ENCODE measurements around the gene DNAH12. TPM values are rescaled to one million over a fixed set of nuclear protein-coding genes. Genes with fewer than 3 reads are reported as not detected.

Gene DNAH12
- total and polyA plus RNA-seq, 2 donors (not counting 1 experiment from before 2014, with no cell fraction given): 0.12 to 0.17 TPM

DNA sequence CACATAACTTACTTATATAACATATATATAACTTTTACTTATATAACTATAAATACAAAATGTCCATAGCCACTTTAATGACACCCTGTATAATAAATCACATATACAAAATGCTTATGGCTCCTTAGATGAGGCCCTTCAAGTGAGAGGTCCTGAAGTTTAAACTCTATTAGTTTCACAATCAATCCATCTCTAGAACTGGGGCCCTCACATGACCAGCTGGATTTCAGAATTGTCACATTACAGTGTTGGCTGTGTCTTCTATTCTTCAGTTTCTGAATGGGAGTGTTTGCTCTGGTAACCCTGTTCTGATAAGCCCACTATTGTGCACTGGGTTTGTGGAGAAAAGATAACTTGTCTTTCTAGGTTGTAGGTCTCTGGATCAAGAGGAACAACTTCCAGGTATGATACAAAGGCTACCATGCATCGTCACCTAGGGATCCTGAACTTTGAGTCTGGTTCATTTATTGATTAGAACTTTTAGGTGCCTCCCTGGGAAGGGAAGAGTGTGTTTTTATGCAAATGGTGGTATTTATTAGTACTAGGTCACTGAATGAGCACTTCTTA lies 107.9 kb downstream of the DNAH12 start:
- H3K4me3 ChIP-seq (replicated peaks in 1 of 4; ENCODE audit: control extremely low read depth in 1 of 4, insufficient read depth in 1 of 4, low read depth in 3 of 4, low read length in 4 of 4): no peak overlapping the region
- H3K27ac ChIP-seq (ENCODE audit: insufficient read depth, low read length): no peak overlapping the region
- no peaks in the 10 kb centered on the region for H3K79me2 ChIP-seq (ENCODE audit: control insufficient read depth, insufficient read depth, low read length)
- DNase-seq (ENCODE audit: low read depth in 2 of 2): no peak
- H3K27me3 ChIP-seq (ENCODE audit: control insufficient read depth, insufficient read depth, low read length): no peaks in the 10 kb centered on the region
- no peak overlapping the region for H2AFZ ChIP-seq (ENCODE audit: low read length)
- no peak overlapping the region for H3K4me2 ChIP-seq (ENCODE audit: extremely low read depth, insufficient read depth, low read length)
- no peaks in the 10 kb centered on the region for H3K9me3 ChIP-seq (ENCODE audit: control insufficient read depth, insufficient read depth, low read depth, low read length)
- H4K20me1 ChIP-seq (ENCODE audit: control insufficient read depth, extremely low read depth, insufficient read depth, low read length): no peaks in the 10 kb centered on the region
- H3K4me1 ChIP-seq (ENCODE audit: control insufficient read depth, extremely low read depth, insufficient read depth, low read length): no peaks in the 10 kb centered on the region
- no peak overlapping the region for H3K9ac ChIP-seq (ENCODE audit: insufficient read depth, low read length)
- TF ChIP-seq, protein P1, sequence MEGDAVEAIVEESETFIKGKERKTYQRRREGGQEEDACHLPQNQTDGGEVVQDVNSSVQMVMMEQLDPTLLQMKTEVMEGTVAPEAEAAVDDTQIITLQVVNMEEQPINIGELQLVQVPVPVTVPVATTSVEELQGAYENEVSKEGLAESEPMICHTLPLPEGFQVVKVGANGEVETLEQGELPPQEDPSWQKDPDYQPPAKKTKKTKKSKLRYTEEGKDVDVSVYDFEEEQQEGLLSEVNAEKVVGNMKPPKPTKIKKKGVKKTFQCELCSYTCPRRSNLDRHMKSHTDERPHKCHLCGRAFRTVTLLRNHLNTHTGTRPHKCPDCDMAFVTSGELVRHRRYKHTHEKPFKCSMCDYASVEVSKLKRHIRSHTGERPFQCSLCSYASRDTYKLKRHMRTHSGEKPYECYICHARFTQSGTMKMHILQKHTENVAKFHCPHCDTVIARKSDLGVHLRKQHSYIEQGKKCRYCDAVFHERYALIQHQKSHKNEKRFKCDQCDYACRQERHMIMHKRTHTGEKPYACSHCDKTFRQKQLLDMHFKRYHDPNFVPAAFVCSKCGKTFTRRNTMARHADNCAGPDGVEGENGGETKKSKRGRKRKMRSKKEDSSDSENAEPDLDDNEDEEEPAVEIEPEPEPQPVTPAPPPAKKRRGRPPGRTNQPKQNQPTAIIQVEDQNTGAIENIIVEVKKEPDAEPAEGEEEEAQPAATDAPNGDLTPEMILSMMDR (conservative IDR thresholded peaks at IDR 0.05 in 1 of 2, IDR thresholded peaks at IDR 0.05 in 1 of 2; ENCODE audit: low read depth in 1 of 2, low read length in 2 of 2): no peak
- TF ChIP-seq EZH2 (IDR thresholded peaks at IDR 0.05; ENCODE audit: low read length, missing control alignments): no peak
- no peaks in the 10 kb centered on the region for H3K36me3 ChIP-seq (ENCODE audit: control insufficient read depth, insufficient read depth, low read length)

DNA sequence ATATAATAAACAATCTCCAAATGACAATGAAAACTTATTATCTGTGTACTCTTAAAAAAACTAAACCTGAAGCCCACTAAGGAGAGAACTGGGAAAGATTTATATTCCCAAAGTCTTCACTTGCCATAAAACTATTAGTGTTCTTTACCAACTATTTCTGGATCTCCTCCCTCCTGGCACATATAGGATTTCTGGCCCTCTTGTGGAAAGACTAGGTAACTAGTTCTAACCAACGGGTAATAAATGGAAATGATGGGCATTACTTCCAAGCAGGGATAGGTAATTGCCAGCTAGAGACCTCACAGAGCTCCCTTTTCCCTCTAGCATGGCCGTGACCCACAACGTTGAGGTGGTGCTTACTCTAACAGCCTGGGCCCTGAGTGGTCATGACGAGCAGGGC lies 110.1 kb downstream of the DNAH12 start:
- Histone ChIP-seq H3K4me1 (ENCODE audit: control insufficient read depth, extremely low read depth, insufficient read depth, low read length) (no peaks in the 10 kb centered on the region), H2AFZ (ENCODE audit: low read length) (no peak overlapping the region), H3K27ac (ENCODE audit: insufficient read depth, low read length) (no peak overlapping the region), H3K4me2 (ENCODE audit: extremely low read depth, insufficient read depth, low read length) (no peak overlapping the region), H3K27me3 (ENCODE audit: control insufficient read depth, insufficient read depth, low read length) (no peaks in the 10 kb centered on the region), H3K79me2 (ENCODE audit: control insufficient read depth, insufficient read depth, low read length) (no peaks in the 10 kb centered on the region), H3K9ac (ENCODE audit: insufficient read depth, low read length) (no peak overlapping the region), H3K36me3 (ENCODE audit: control insufficient read depth, insufficient read depth, low read length) (no peaks in the 10 kb centered on the region), H3K9me3 (ENCODE audit: control insufficient read depth, insufficient read depth, low read depth, low read length) (no peaks in the 10 kb centered on the region), H3K4me3 (replicated peaks in 1 of 4; ENCODE audit: control extremely low read depth in 1 of 4, insufficient read depth in 1 of 4, low read depth in 3 of 4, low read length in 4 of 4) (no peak overlapping the region), H4K20me1 (ENCODE audit: control insufficient read depth, extremely low read depth, insufficient read depth, low read length) (no peaks in the 10 kb centered on the region)
- peak; percentile 33 to 49 for DNase-seq (ENCODE audit: low read depth in 2 of 2)
- TF ChIP-seq, protein P1 (conservative IDR thresholded peaks at IDR 0.05 in 1 of 2, IDR thresholded peaks at IDR 0.05 in 1 of 2; ENCODE audit: low read depth in 1 of 2, low read length in 2 of 2): peak; percentile 26 to 67
- TF ChIP-seq EZH2 (IDR thresholded peaks at IDR 0.05; ENCODE audit: low read length, missing control alignments): no peak

DNA sequence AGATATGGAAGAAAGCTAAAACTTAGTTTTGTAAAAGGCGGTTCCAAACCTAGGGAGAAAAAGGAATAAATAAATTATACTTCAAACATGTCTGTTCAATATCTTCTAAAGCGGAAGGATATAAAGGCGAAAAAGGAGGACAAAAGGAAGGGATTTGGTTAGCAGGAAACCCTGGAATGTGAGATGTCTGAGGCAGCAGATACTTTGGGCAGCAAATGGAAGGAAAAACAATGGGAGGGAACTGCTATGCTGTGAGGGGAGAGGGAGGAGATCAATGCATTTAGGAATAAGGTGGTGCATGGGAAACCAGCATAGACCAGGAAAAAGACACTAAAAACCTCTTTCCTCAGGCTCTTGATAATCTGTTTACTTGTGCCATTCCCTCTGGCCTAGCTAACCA lies 120.8 kb downstream of the DNAH12 start:
- Histone ChIP-seq H3K9me3 (ENCODE audit: control insufficient read depth, insufficient read depth, low read depth, low read length) (no peaks in the 10 kb centered on the region), H3K9ac (ENCODE audit: insufficient read depth, low read length) (no peak overlapping the region), H4K20me1 (ENCODE audit: control insufficient read depth, extremely low read depth, insufficient read depth, low read length) (no peaks in the 10 kb centered on the region), H3K4me1 (ENCODE audit: control insufficient read depth, extremely low read depth, insufficient read depth, low read length) (no peaks in the 10 kb centered on the region), H3K79me2 (ENCODE audit: control insufficient read depth, insufficient read depth, low read length) (no peaks in the 10 kb centered on the region), H3K27me3 (ENCODE audit: control insufficient read depth, insufficient read depth, low read length) (no peaks in the 10 kb centered on the region), H3K27ac (ENCODE audit: insufficient read depth, low read length) (no peak overlapping the region), H3K4me3 (replicated peaks in 1 of 4; ENCODE audit: control extremely low read depth in 1 of 4, insufficient read depth in 1 of 4, low read depth in 3 of 4, low read length in 4 of 4) (no peak overlapping the region), H3K36me3 (ENCODE audit: control insufficient read depth, insufficient read depth, low read length) (no peaks in the 10 kb centered on the region), H2AFZ (ENCODE audit: low read length) (no peak overlapping the region), H3K4me2 (ENCODE audit: extremely low read depth, insufficient read depth, low read length) (no peak overlapping the region)
- no peak for DNase-seq (ENCODE audit: low read depth in 2 of 2)
- no peak for TF ChIP-seq EZH2 (IDR thresholded peaks at IDR 0.05; ENCODE audit: low read length, missing control alignments)
- TF ChIP-seq, protein P1 (conservative IDR thresholded peaks at IDR 0.05 in 1 of 2, IDR thresholded peaks at IDR 0.05 in 1 of 2; ENCODE audit: low read depth in 1 of 2, low read length in 2 of 2): no peak

Data from fibroblast of lung (primary cell).